Right lobe of liver (tissue), 6 donors: Measurements from ENCODE around the gene GLTP. TPM values are rescaled to one million over a fixed set of nuclear protein-coding genes. Genes with fewer than 3 reads are reported as not detected.

Source experiments
- ATAC-seq, 4 donors: fragments of 200-7000 bp; cut with Tn5 transposase; one replicate each; pipeline ENCODE4 v1.9.1; 2020; ENCODE audit warnings: mild to moderate bottlenecking in 4 of 4, moderate library complexity in 4 of 4
- DNase-seq, 3 donors: peaks; one replicate each; pipeline ENCODE4 v3.0.0-alpha.2; 2020
- H3K27ac ChIP-seq, 3 donors: fragments of 200-600 bp; one replicate each; pipeline ENCODE4 v1.8.0; 2022
- H3K27me3 ChIP-seq, 2 donors: fragments of 200-600 bp; one replicate each; pipeline ENCODE4 v1.8.0; 2022
- H3K36me3 ChIP-seq, 4 donors: fragments of 200-600 bp; sonication (generic) in 1 of 4; one replicate each; pipeline versions ENCODE4 v1.5.1 to v1.8.0; 2017 to 2022; ENCODE audit warnings: control low read depth in 1 of 4
- H3K4me1 ChIP-seq, 4 donors: fragments of 200-600 bp; sonication (generic) in 1 of 4; one replicate each; pipeline versions ENCODE4 v1.5.1 to v1.8.0; 2017 to 2022; ENCODE audit warnings: control low read depth in 1 of 4
- H3K4me3 ChIP-seq, 3 donors: fragments of 200-600 bp; one replicate each; pipeline ENCODE4 v1.8.0; 2022
- H3K9me3 ChIP-seq, 4 donors: fragments of 200-600 bp; sonication (generic) in 1 of 4; one replicate each; pipeline versions ENCODE4 v1.5.1 to v1.8.0; 2017 to 2022; ENCODE audit warnings: control low read depth in 1 of 4
- POLR2A ChIP-seq: fragments of 450-650 bp; IDR thresholded peaks from one replicate; pipeline ENCODE4 v1.6.1; 2017; ENCODE audit warnings: antibody characterized with exemption, mild to moderate bottlenecking
- WGBS: methylation state at CpG from one replicate; pipeline ENCODE4 v1.1.6; 2018; ENCODE audit warnings: low coverage, low lambda C conversion rate; ENCODE audit not compliant: insufficient coverage; ENCODE audit errors: missing lambda C conversion rate; 5-methylcytosine and 5-hydroxymethylcytosine counted together
- intact Hi-C, 2 donors: fragments of 100-400 bp; cut with DNase I; formaldehyde crosslinking; loops; one replicate each; pipeline versions ENCODE4 v1.11.2 to v1.14.1; 2022
- total RNA-seq, 6 experiments: library from RNA; depleted of rRNA in 2 of 6; stranded (reverse); fragments of >200 nt in 2 of 6; fragmentation: NEBNext Ultra II Directional in 3 of 6; extraction: Animal tissue kit (Norgen Biotek cat#: 25700) in 3 of 6; gene quantifications; one replicate each; pipeline versions ENCODE4 v1.1.0 to v1.2.4, GENCODE V29; 2016 to 2023
- TF ChIP-seq, protein P1 (sequence below), 4 donors: fragments of 200-600 bp in 3 of 4; fragments of 450-650 bp in 1 of 4; IDR thresholded peaks; one replicate each; pipeline versions ENCODE4 v1.5.1 to v1.8.0; 2016 to 2022; ENCODE audit warnings: antibody characterized with exemption in 4 of 4, mild to moderate bottlenecking in 2 of 4
- donor health status: DM: no; HTN: yes; CAD: no.
- donor health status: DM: no; HTN: no; CAD: no.
- donor health status: DM: no; HTN: no; CAD: no.
- donor health status: DM: no; HTN: yes; CAD: no.
- donor health status: DM: no; HTN: yes; CAD: no.

The GLTP gene
- total RNA-seq, 6 experiments from 2014 or later = 9.8 to 20.8 (median 13.6) TPM

DNA sequence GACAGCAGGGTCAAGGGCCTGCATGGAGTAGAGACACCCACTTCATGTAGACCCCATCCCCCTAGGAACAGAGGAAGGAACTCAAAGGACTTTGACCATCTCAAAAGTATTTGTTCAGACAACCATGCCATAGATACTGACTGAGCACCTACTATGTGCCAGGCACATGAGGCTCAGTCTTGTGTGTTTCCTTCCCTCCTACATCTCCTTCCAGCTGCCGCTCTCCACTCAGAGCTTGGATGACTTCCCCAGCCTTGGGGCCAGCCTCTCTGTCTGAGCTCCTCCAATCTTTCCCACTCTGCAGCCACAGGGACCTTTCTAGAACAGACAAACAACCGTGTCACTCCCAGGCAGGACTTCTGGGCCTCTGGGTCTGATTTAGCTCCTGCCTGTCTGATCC is 49.6 kb downstream of the GLTP start:
- WGBS = 22% methylated on average over 1 of the region's 2 CpGs
- H3K36me3 ChIP-seq = no peaks in the 10 kb centered on the region
- H3K27me3 ChIP-seq = no peaks in the 10 kb centered on the region
- intact Hi-C loops = no loop called here
- H3K4me1 ChIP-seq = peaks cover 0 to 44% (median 9%) of the 10 kb centered on the region in 4 donors
- H3K4me3 ChIP-seq = peak overlapping the region in 2 of 3 donors; percentile 59 to 63
- H3K9me3 ChIP-seq = no peaks in the 10 kb centered on the region
- DNase-seq (no peak), ATAC-seq (peak in 3 of 4 donors; percentile 4 to 27 (median 13))
- TF ChIP-seq, protein P1, sequence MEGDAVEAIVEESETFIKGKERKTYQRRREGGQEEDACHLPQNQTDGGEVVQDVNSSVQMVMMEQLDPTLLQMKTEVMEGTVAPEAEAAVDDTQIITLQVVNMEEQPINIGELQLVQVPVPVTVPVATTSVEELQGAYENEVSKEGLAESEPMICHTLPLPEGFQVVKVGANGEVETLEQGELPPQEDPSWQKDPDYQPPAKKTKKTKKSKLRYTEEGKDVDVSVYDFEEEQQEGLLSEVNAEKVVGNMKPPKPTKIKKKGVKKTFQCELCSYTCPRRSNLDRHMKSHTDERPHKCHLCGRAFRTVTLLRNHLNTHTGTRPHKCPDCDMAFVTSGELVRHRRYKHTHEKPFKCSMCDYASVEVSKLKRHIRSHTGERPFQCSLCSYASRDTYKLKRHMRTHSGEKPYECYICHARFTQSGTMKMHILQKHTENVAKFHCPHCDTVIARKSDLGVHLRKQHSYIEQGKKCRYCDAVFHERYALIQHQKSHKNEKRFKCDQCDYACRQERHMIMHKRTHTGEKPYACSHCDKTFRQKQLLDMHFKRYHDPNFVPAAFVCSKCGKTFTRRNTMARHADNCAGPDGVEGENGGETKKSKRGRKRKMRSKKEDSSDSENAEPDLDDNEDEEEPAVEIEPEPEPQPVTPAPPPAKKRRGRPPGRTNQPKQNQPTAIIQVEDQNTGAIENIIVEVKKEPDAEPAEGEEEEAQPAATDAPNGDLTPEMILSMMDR (IDR thresholded peaks at IDR 0.05) = no peak
- TF ChIP-seq POLR2A = no peak
- H3K27ac ChIP-seq = peak overlapping the region; percentile 16 to 75 (median 34)

GRCh38 chr12:109830267-109830666 is 50.1 kb downstream of the GLTP start:
- peak overlapping the region in 1 of 3 donors; percentile 59 for H3K4me3 ChIP-seq
- H3K4me1 ChIP-seq = peaks cover 0 to 44% (median 9%) of the 10 kb centered on the region in 4 donors
- no peaks in the 10 kb centered on the region for H3K36me3 ChIP-seq
- H3K9me3 ChIP-seq = no peaks in the 10 kb centered on the region
- peak overlapping the region; percentile 16 to 75 (median 34) for H3K27ac ChIP-seq
- no peaks in the 10 kb centered on the region for H3K27me3 ChIP-seq
- no peak for DNase-seq
- intact Hi-C loops = no loop called here
- WGBS = 60% methylated on average over 1 of the region's 2 CpGs
- TF ChIP-seq, protein P1 (IDR thresholded peaks at IDR 0.05) = no peak
- no peak for TF ChIP-seq POLR2A
- peak; percentile 58 to 67 (median 66) for ATAC-seq

DNA sequence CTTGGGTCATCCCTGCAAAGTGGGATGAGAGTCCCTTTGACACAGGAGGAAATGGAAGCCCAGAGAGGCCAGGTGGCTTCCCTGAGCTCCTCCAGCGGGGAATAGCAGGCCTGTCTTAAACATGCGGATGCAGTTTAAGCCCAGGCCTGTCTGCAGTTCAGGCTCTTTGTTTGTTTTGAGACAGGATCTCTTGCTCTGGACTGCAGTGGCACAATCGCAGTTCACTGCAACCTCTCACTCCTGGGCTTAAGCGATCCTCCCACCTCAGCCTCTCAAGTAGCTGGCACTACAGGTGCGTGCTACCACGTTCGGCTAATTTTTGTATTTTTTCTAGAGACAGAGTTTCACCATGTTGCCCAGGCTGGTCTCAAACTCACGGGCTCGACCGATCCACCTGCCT is 50.7 kb downstream of the GLTP start:
- peak in 1 of 4 donors; percentile 10 for ATAC-seq

GRCh38 chr12:109828754-109829511 is 51.4 kb downstream of the GLTP start:
- Histone ChIP-seq H3K4me3 (no peak overlapping the region), H3K27ac (peak overlapping the region; percentile 34 to 75 (median 66))

More for the DNA sequence above, 50.7 kb downstream of the GLTP start:
- Histone ChIP-seq H3K36me3 (no peaks in the 10 kb centered on the region), H3K27ac (peak overlapping the region in 2 of 3 donors; percentile 34 to 75), H3K4me1 (peaks cover 0 to 44% (median 9%) of the 10 kb centered on the region in 4 donors), H3K4me3 (no peak overlapping the region), H3K9me3 (no peaks in the 10 kb centered on the region), H3K27me3 (no peaks in the 10 kb centered on the region)
- WGBS = 31% methylated on average over 2 of the region's 10 CpGs
- intact Hi-C loops = no loop called here
- no peak for DNase-seq
- TF ChIP-seq, protein P1 (IDR thresholded peaks at IDR 0.05) = no peak
- no peak for TF ChIP-seq POLR2A

More at GRCh38 chr12:109828754-109829511, 51.4 kb downstream of the GLTP start:
- Histone ChIP-seq H3K27me3 (no peaks in the 10 kb centered on the region), H3K36me3 (no peaks in the 10 kb centered on the region), H3K9me3 (no peaks in the 10 kb centered on the region), H3K4me1 (peaks cover 0 to 47% (median 11%) of the 10 kb centered on the region in 4 donors)
- intact Hi-C loops = no loop called here
- DNase-seq = no peak
- TF ChIP-seq, protein P1 (IDR thresholded peaks at IDR 0.05) = no peak
- no peak for TF ChIP-seq POLR2A
- no peak for ATAC-seq
- WGBS = 50% methylated on average over 1 of the region's 3 CpGs
